Adipocyte (in vitro differentiated cells): ENCODE measurements around the gene IGSF6.
A peak's percentile ranks its signal among the peaks of the same experiment; 100 is the strongest.
"Not testable (repeated sequence)": the region's sequence is repeated elsewhere in the genome, so short reads cannot be mapped to it uniquely, and the experiment has no call there.

ENCODE experiments used
- DNase-seq: peaks from one replicate; pipeline ENCODE4 v3.0.0-alpha.2; 2015; ENCODE audit warnings: low read depth
- H3K27me3 ChIP-seq: replicated peaks from 2 replicates; pipeline ENCODE4 v1.7.0; 2013; ENCODE audit warnings: mild to moderate bottlenecking, low read length, moderate library complexity; ENCODE audit not compliant: control insufficient read depth, insufficient read depth
- H3K36me3 ChIP-seq: 2 replicates; pipeline ENCODE4 v1.7.0; 2013; ENCODE audit warnings: low read length, mild to moderate bottlenecking, moderate library complexity; ENCODE audit not compliant: control insufficient read depth, insufficient read depth, severe bottlenecking
- H3K4me1 ChIP-seq: 2 replicates; pipeline ENCODE4 v1.7.0; 2013; ENCODE audit warnings: mild to moderate bottlenecking, low read length, moderate library complexity; ENCODE audit not compliant: control insufficient read depth, insufficient read depth
- H3K4me3 ChIP-seq: 2 replicates; pipeline ENCODE4 v1.7.0; 2013; ENCODE audit warnings: mild to moderate bottlenecking, low read length, moderate library complexity
- H3K9ac ChIP-seq: 2 replicates; pipeline ENCODE4 v1.7.0; 2013; ENCODE audit warnings: mild to moderate bottlenecking, low read length, moderate library complexity
- H3K9me3 ChIP-seq: 2 replicates; pipeline ENCODE4 v1.7.0; 2013; ENCODE audit warnings: mild to moderate bottlenecking, low read length, moderate library complexity; ENCODE audit not compliant: control insufficient read depth

IGSF6 gene

DNA sequence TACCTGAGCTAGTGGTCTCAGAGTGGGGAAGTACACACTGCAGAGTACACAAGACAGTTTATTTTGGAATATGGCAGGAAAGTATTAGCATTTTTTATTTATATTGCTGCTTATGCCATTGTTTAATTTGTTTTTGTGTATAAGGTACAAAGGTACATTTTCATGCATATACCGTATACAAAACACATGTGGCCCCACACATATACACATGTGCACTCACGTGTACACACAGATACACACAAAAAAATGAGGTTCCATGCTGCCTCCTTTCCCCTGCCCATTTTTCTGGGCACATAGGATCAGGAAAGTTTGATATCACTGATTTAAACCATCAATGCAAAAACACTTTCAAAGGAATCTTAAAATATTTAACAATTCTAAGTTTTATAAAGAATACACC is 12.9 kb downstream of the IGSF6 start:
- no peak for DNase-seq
- Histone ChIP-seq H3K36me3 (peaks cover 3% of the 10 kb centered on the region), H3K9me3 (no peaks in the 10 kb centered on the region), H3K27me3 (no peaks in the 10 kb centered on the region), H3K4me1 (peaks cover 20% of the 10 kb centered on the region), H3K9ac (no peak overlapping the region), H3K4me3 (no peak overlapping the region)

DNA sequence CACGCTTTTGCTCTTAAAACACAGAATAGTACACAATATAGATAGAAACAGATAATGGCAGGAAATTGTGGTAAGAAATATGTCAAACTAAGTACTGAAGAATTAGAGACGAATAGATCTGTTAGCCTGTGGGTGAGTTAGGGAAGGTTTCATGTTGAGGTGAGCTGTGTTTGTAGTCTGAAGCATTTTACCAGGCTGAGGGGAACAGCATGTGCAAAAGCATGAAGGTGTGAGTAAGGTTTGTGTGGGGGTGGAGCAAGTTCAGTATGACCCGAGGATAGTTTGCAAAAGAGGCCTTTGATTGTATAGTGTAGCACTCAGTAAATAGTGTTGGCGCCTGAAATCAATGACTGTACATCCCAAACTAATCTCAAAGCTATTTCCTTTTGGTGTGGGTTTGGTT is 13.8 kb downstream of the IGSF6 start:
- no peak overlapping the region for H3K4me3 ChIP-seq
- H3K27me3 ChIP-seq = no peaks in the 10 kb centered on the region
- H3K9ac ChIP-seq = no peak overlapping the region
- peaks cover 20% of the 10 kb centered on the region for H3K4me1 ChIP-seq
- H3K9me3 ChIP-seq = no peaks in the 10 kb centered on the region
- peak; percentile 39 for DNase-seq
- peaks cover 9% of the 10 kb centered on the region for H3K36me3 ChIP-seq

DNA sequence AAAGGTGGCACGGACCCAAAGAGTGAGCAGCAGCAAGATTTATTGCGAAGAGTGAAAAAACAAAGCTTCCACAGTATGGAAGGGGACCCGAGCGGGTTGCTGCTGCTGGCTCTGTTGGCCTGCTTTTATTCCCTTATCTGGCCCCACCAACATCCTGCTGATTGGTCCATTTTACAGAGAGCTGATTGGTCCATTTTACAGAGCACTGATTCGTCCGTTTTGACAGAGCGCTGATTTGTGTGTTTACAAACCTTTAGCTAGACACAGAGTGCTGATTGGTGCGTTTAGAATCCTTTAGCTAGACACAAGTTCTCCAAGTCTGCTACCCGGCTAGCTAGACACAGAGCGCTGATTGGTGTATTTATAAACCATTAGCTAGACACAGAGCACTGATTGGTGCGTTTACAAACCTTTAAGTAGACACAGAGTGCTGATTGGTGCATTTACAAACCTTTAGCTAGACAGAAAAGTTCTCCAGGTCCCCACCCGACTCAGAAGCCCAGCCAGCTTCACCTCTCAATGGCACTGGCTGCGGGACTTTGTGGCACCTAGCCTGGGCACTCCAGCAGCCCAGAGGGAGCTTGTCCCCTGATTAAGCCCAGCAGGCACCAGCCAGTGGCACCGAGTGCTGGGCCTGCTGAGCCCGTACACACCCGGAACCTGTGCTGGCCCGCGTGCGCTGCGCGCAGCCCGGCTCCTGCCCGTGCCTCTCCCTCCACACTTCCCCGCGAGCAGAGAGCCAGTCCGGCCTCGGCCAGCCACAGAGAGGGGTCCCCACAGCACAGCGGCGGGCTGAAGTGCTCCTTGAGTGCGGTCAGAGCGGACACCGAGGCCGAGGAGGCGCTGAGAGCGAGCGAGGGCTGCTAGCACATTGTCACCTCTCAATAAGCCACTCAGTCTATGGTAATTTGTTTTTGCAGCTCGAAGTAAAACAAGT is 15.1 kb downstream of the IGSF6 start:
- Histone ChIP-seq H3K4me1 (peaks cover 21% of the 10 kb centered on the region), H3K27me3 (no peaks in the 10 kb centered on the region), H3K9ac (no peak overlapping the region), H3K36me3 (peaks cover 9% of the 10 kb centered on the region), H3K4me3 (no peak overlapping the region), H3K9me3 (no peaks in the 10 kb centered on the region)
- no peak for DNase-seq

DNA sequence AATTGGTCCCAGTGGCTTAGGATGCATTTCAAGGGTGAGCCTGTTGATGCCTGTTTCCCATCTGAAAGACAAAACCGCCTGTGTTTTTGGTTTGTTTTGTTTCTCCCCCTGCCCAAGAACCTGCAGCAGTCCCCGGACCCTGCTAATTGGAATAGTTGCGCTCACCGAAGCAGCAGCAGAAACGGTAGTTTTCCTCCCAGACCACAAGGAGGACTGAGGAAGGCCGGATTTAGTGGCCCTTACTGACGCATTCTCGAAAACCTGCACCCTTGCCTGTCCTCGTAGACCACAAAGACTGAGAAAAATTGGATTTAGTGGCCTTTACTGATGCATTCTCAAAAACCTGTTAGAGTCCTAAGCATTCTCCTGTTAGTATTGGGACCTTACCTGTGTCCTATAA is 16.7 kb downstream of the IGSF6 start:
- DNase-seq, H3K4me3 ChIP-seq, H3K9ac ChIP-seq, H3K36me3 ChIP-seq, H3K27me3 ChIP-seq, H3K9me3 ChIP-seq: not testable (repeated sequence)
- H3K4me1 ChIP-seq = peaks cover 14% of the 10 kb centered on the region

DNA sequence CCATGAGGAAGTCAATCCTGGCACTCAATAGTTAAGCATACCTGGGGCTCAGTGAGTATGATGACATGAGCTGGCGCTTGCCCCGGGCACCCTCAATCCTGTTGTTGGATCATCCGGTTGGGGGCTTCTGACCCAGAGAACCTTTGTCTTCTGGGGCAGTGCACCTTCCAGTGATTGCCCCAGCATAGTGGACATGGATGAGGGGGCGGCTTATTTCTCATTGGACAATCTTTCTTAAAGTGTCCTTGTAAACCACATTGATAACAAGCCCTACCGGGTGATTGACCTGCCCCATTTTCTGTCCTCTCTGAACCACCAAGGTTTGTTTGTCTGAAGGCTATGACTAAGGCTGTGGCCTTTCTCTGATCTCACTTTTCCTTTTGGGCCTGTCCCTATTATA is 18.2 kb downstream of the IGSF6 start:
- peaks cover 13% of the 10 kb centered on the region for H3K4me1 ChIP-seq
- H3K4me3 ChIP-seq = no peak overlapping the region
- H3K27me3 ChIP-seq = no peaks in the 10 kb centered on the region
- H3K9ac ChIP-seq = no peak overlapping the region
- no peaks in the 10 kb centered on the region for H3K9me3 ChIP-seq
- no peak for DNase-seq
- peaks cover 14% of the 10 kb centered on the region for H3K36me3 ChIP-seq

DNA sequence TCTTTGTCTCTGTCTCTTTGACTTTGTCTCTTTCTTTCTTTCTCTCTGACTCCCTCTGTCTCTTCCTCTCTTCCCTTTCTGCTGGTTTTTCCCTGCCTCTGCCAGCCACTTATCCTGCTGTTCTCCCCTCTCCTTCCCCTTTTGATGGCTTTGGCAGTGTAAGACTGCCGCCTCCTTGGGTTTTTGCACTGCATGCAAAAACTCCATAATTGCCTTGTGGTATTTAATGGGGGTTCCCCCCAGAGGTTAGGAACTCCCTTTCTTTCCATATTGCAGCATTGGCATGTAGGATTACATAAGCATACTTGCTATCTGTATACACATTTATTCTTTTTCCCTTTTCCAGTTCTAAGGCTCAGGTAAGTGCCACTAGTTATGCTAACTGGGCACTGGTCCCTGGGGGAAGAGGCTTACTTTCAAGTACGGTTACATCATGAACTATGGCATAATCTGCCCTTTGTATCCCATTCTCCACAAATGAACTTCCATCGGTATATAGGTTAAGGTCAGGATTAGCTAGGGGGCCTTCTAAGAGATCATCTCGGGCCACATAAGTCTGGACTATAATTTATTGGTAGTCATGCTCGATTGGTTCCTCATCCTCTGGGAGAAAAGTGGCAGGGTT is 20.3 kb downstream of the IGSF6 start:
- peaks cover 31% of the 10 kb centered on the region for H3K4me1 ChIP-seq
- H3K27me3 ChIP-seq, DNase-seq, H3K9ac ChIP-seq, H3K4me3 ChIP-seq, H3K9me3 ChIP-seq: not testable (repeated sequence)
- peaks cover 14% of the 10 kb centered on the region for H3K36me3 ChIP-seq

DNA sequence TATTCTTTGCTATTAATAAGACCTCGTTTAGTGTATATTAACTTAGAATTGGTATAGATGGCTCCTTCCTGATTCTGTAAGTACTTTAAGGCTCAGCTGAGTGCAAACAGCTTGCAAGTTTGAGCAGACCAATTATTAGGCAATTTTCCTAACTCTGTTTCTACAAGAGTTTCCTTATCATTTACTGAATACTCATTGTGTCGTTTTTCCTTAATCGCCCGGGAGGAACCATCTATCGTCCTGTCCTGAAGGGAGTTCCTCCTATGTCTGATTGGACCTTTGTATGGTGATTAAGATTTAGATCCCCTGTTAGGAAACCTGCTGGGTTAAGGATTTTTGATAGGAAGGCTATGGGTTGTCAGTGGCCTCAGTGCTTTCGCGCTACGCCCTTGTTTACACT is 21.0 kb downstream of the IGSF6 start:
- peaks cover 14% of the 10 kb centered on the region for H3K36me3 ChIP-seq
- H3K4me3 ChIP-seq, H3K9me3 ChIP-seq, DNase-seq, H3K27me3 ChIP-seq, H3K9ac ChIP-seq: not testable (repeated sequence)
- peaks cover 38% of the 10 kb centered on the region for H3K4me1 ChIP-seq

DNA sequence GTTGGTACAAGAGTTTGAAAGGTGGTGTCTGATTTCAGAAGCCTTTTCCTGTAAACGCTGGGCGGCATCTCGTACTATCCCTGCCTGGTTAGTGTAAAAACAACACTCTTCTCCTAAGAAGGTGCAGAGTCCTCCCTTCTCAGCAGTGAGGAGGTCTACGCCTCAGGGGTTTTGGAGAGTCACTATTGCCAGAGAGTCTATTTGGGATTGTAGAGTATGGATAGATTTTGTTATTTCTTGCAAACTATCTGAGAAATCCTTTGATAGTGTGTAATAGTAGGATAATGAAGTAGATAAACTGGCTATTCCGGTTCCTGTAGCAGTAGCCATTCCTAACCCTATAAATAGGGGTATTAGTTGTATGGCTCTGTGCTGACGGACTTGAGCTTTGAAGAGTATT is 21.5 kb downstream of the IGSF6 start:
- not testable (repeated sequence) for H3K9me3 ChIP-seq, H3K9ac ChIP-seq, H3K27me3 ChIP-seq, H3K4me3 ChIP-seq, DNase-seq
- Histone ChIP-seq H3K36me3 (peaks cover 16% of the 10 kb centered on the region), H3K4me1 (peaks cover 42% of the 10 kb centered on the region)

DNA sequence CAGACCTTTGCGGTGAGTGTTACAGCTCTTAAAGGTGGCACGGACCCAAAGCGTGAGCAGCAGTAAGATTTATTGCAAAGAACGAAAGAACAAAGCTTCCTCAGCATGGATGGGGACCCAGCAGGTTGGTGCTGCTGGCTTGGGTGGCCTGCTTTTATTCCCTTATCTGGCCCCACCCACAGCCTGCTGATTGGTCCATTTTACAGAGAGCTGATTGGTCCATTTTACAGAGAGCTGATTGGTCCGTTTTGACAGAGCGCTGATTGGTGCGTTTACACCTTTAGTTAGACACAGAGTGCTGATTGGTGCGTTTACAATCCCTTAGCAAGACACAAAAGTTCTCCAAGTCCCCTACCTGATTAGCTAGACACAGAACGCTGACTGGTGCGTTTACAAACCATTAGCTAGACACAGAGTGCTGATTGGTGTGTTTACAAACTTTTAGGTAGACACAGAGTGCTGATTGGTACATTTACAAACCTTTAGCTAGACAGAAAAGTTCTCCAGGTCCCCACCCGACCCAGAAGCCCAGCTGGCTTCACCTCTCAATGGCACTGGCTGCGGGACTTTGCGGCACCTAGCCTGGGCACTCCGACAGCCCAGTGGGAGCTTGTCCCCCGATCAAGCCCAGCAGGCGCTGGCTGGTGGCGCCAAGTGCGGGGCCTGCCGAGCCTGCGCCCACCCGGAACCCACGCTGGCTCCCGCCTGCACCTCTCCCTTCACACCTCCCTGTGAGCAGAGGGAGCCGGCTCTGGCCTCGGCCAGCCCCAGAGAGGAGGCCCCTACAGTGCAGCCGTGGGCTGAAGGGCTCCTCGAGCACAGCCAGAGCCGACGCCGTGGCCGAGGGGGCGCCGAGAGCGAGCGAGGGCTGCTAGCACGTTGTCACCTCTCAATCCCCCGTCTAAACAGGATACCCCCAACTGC is 22.5 kb downstream of the IGSF6 start:
- H3K4me1 ChIP-seq = peaks cover 42% of the 10 kb centered on the region
- not testable (repeated sequence) for H3K27me3 ChIP-seq, H3K9me3 ChIP-seq, DNase-seq, H3K9ac ChIP-seq, H3K4me3 ChIP-seq
- peaks cover 24% of the 10 kb centered on the region for H3K36me3 ChIP-seq

DNA sequence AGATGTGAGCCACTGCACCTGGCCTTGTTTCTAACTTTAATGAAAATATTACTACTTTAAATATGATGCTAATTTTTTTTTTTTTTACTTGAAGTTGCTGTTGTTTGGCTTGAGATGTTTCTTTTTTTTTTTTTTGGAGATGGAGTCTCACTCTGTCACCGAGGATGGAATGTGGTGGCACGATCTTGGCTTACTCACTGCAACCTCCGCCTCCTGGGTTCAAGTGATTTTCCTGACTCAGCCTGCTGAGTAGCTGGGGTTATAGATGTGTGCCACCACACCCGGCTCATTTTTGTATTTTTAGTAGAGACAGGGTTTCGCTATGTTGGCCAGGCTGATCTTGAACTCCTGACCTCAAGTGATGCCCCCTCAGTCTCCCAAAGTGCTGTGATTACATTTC is 23.6 kb downstream of the IGSF6 start:
- DNase-seq = peak; percentile 34
- Histone ChIP-seq H3K36me3 (peaks cover 17% of the 10 kb centered on the region), H3K4me3 (no peak overlapping the region), H3K9me3 (no peaks in the 10 kb centered on the region), H3K9ac (no peak overlapping the region), H3K27me3 (no peaks in the 10 kb centered on the region), H3K4me1 (peaks cover 42% of the 10 kb centered on the region)
